ENCODE results near the gene FAM234B.

The FAM234B gene

GRCh38 chr12:13112968-13113367, 68.8 kb downstream of the FAM234B start:
- no peak for TF ChIP-seq MYC (IDR thresholded peaks at IDR 0.05; ENCODE audit: low read depth, low read length)
- TF ChIP-seq MAX (IDR thresholded peaks at IDR 0.05; ENCODE audit: low read depth, low read length) = no peak
- TF ChIP-seq POLR2A (IDR thresholded peaks at IDR 0.05; ENCODE audit: extremely low read depth, insufficient read length) = no peak
- H3K4me3 ChIP-seq (ENCODE audit: low read depth, low read length) = no peak overlapping the region
- DNase-seq (ENCODE audit: low read depth) = no peak

- no peak for DNase-seq (ENCODE audit: low read depth)
- no peak for TF ChIP-seq CTCF (IDR thresholded peaks at IDR 0.05; ENCODE audit: low read depth, low read length)
- TF ChIP-seq POLR2A (IDR thresholded peaks at IDR 0.05; ENCODE audit: extremely low read depth, insufficient read length) = no peak
- no peak for TF ChIP-seq MAX (IDR thresholded peaks at IDR 0.05; ENCODE audit: low read depth, low read length)
- no peak for TF ChIP-seq MYC (IDR thresholded peaks at IDR 0.05; ENCODE audit: low read depth, low read length)
- H3K4me3 ChIP-seq (ENCODE audit: low read depth, low read length) = no peak overlapping the region
Observed at GRCh38 chr12:13114251-13115052, 70.3 kb downstream of the FAM234B start.

GRCh38 chr12:13116259-13116658, 72.1 kb downstream of the FAM234B start:
- TF ChIP-seq CTCF (IDR thresholded peaks at IDR 0.05; ENCODE audit: low read depth, low read length) = no peak
- no peak for TF ChIP-seq POLR2A (IDR thresholded peaks at IDR 0.05; ENCODE audit: extremely low read depth, insufficient read length)
- TF ChIP-seq MYC (IDR thresholded peaks at IDR 0.05; ENCODE audit: low read depth, low read length) = no peak
- TF ChIP-seq MAX (IDR thresholded peaks at IDR 0.05; ENCODE audit: low read depth, low read length) = no peak
- H3K4me3 ChIP-seq (ENCODE audit: low read depth, low read length) = no peak overlapping the region
- no peak for DNase-seq (ENCODE audit: low read depth)

GRCh38 chr12:13117029-13117428, 72.8 kb downstream of the FAM234B start:
- no peak overlapping the region for H3K4me3 ChIP-seq (ENCODE audit: low read depth, low read length)
- TF ChIP-seq POLR2A (IDR thresholded peaks at IDR 0.05; ENCODE audit: extremely low read depth, insufficient read length) = no peak
- TF ChIP-seq MAX (IDR thresholded peaks at IDR 0.05; ENCODE audit: low read depth, low read length) = no peak
- DNase-seq (ENCODE audit: low read depth) = no peak

GRCh38 chr12:13119826-13120225, 75.6 kb downstream of the FAM234B start:
- no peak overlapping the region for H3K4me3 ChIP-seq (ENCODE audit: low read depth, low read length)
- no peak for DNase-seq (ENCODE audit: low read depth)
- TF ChIP-seq MYC (IDR thresholded peaks at IDR 0.05; ENCODE audit: low read depth, low read length) (no peak), POLR2A (IDR thresholded peaks at IDR 0.05; ENCODE audit: extremely low read depth, insufficient read length) (no peak), MAX (IDR thresholded peaks at IDR 0.05; ENCODE audit: low read depth, low read length) (no peak), CTCF (IDR thresholded peaks at IDR 0.05; ENCODE audit: low read depth, low read length) (no peak)

GRCh38 chr12:13120413-13120812, 76.2 kb downstream of the FAM234B start:
- TF ChIP-seq POLR2A (IDR thresholded peaks at IDR 0.05; ENCODE audit: extremely low read depth, insufficient read length) = no peak
- no peak for TF ChIP-seq MAX (IDR thresholded peaks at IDR 0.05; ENCODE audit: low read depth, low read length)
- TF ChIP-seq CTCF (IDR thresholded peaks at IDR 0.05; ENCODE audit: low read depth, low read length) = no peak
- no peak for TF ChIP-seq MYC (IDR thresholded peaks at IDR 0.05; ENCODE audit: low read depth, low read length)
- DNase-seq (ENCODE audit: low read depth) = no peak

More at GRCh38 chr12:13120413-13120812, 76.2 kb downstream of the FAM234B start:
- H3K4me3 ChIP-seq (ENCODE audit: low read depth, low read length) = no peak overlapping the region

All from NB4 (cell line).